ENCODE results near the gene TPPP3. TPM values are rescaled to one million over a fixed set of nuclear protein-coding genes. Genes with fewer than 3 reads are reported as not detected.

Gene TPPP3
- total and polyA plus RNA-seq, 2 donors (not counting 1 experiment from before 2014, with no cell fraction given), result 0.31 TPM; not detected in 1

DNA sequence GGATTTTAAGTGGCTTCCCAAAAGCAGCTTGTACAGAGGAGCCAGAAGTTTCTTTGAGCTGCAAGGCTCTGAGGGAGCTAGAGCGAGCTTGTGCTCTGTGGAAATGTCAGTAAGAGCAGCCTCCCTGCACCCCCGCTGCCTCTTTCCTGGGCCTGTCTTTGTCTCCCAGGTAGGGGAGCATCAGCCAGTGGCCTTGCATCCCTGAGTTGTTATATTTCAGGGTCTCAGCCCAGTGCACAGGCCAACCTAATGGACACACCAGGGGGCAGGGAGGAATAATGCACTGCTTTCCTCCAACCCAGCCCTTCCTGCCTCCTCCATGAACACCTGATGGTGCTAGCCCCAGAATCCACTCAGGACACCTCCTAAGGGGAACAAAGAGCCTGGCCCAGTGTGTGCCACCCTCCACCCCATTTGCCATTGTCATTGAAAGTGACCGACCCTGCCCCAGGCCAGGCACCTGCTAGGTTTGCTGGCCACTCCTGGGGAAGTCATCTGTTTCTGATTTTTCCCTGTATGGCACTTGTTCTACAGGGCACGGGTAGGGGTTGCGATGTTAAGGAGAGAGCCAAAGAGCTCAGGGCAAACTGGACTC lies 6.3 kb downstream of the TPPP3 start:
- peaks cover 13% of the 10 kb centered on the region for H3K4me1 Mint-ChIP-seq
- Histone ChIP-seq H3K27ac (ENCODE audit: low read length in 2 of 2) (no peak overlapping the region), H3K9me3 (ENCODE audit: control extremely low read depth in 1 of 3, control insufficient read depth in 2 of 3, insufficient read depth in 1 of 3, low read length in 2 of 3) (no peaks in the 10 kb centered on the region), H2AFZ (ENCODE audit: insufficient read depth, low read depth, low read length, poor library complexity, severe bottlenecking) (no peak overlapping the region), H3K9ac (ENCODE audit: low read length) (no peak overlapping the region), H3K4me3 (ENCODE audit: control extremely low read depth in 1 of 5, extremely low read depth in 1 of 5, insufficient read depth in 1 of 5, low read depth in 2 of 5, low read length in 4 of 5) (no peak overlapping the region), H4K20me1 (ENCODE audit: control insufficient read depth, insufficient read depth, low read length, poor library complexity, severe bottlenecking) (no peaks in the 10 kb centered on the region), H3K79me2 (ENCODE audit: control insufficient read depth, insufficient read depth, low read length) (no peaks in the 10 kb centered on the region), H3K36me3 (replicated peaks in 1 of 2; ENCODE audit: control extremely low read depth in 1 of 2, control insufficient read depth in 1 of 2, extremely low read depth in 1 of 2, insufficient read depth in 2 of 2, low read length in 1 of 2) (no peaks in the 10 kb centered on the region), H3K4me1 (ENCODE audit: control insufficient read depth in 2 of 2, insufficient read depth in 2 of 2, low read length in 2 of 2) (peaks cover 7 to 12% of the 10 kb centered on the region in 2 donors), H3K4me2 (replicated peaks; ENCODE audit: low read depth, low read length, poor library complexity, severe bottlenecking) (no peak overlapping the region), H3K27me3 (replicated peaks in 1 of 4; ENCODE audit: control extremely low read depth in 1 of 4, control insufficient read depth in 3 of 4, insufficient read depth in 4 of 4, low read length in 3 of 4) (no peaks in the 10 kb centered on the region)
- no peak overlapping the region for H3K4me3 Mint-ChIP-seq
- peaks cover 12% of the 10 kb centered on the region for H3K27me3 Mint-ChIP-seq
- POLR2A ChIA-PET, result interaction anchor here (0.5 kb wide), 1 partner anchor 233 kb away, joined by 3 read pairs; no protein-coding TSS in a partner anchor
- DNase-seq, result no peak
- ATAC-seq (ENCODE audit: low read depth), result no peak
- H3K27ac Mint-ChIP-seq, result no peak overlapping the region
- CTCF ChIA-PET, result interaction anchor here (1.0 to 1.5 kb wide), 3 partner anchors 10 to 79 kb away, joined by 3 to 4 read pairs (median 3); no protein-coding TSS in a partner anchor
- WGBS (ENCODE audit: insufficient coverage), result 98% methylated on average over 5 of the region's 5 CpGs
- TF ChIP-seq, protein P1, sequence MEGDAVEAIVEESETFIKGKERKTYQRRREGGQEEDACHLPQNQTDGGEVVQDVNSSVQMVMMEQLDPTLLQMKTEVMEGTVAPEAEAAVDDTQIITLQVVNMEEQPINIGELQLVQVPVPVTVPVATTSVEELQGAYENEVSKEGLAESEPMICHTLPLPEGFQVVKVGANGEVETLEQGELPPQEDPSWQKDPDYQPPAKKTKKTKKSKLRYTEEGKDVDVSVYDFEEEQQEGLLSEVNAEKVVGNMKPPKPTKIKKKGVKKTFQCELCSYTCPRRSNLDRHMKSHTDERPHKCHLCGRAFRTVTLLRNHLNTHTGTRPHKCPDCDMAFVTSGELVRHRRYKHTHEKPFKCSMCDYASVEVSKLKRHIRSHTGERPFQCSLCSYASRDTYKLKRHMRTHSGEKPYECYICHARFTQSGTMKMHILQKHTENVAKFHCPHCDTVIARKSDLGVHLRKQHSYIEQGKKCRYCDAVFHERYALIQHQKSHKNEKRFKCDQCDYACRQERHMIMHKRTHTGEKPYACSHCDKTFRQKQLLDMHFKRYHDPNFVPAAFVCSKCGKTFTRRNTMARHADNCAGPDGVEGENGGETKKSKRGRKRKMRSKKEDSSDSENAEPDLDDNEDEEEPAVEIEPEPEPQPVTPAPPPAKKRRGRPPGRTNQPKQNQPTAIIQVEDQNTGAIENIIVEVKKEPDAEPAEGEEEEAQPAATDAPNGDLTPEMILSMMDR (IDR thresholded peaks at IDR 0.05), result no peak
- no peak for TF ChIP-seq EZH2 (IDR thresholded peaks at IDR 0.05; ENCODE audit: borderline replicate concordance, insufficient read depth, low read depth, low read length, poor library complexity, severe bottlenecking)
- intact Hi-C loops (cut with micrococcal nuclease), result no loop called here
- no peaks in the 10 kb centered on the region for H3K9me3 Mint-ChIP-seq (ENCODE audit: insufficient read depth)

GRCh38 chr16:67384778-67385510 lies 8.4 kb downstream of the TPPP3 start:
- Mint-ChIP-seq H3K4me1 (peaks cover 4% of the 10 kb centered on the region), H3K4me3 (no peak overlapping the region), H3K27me3 (peaks cover 8% of the 10 kb centered on the region), H3K9me3 (ENCODE audit: insufficient read depth) (no peaks in the 10 kb centered on the region), H3K27ac (no peak overlapping the region)
- no peak for DNase-seq
- 92% methylated on average over 6 of the region's 8 CpGs for WGBS (ENCODE audit: insufficient coverage)
- Histone ChIP-seq H3K79me2 (ENCODE audit: control insufficient read depth, insufficient read depth, low read length) (no peaks in the 10 kb centered on the region), H3K4me2 (replicated peaks; ENCODE audit: low read depth, low read length, poor library complexity, severe bottlenecking) (no peak overlapping the region), H2AFZ (ENCODE audit: insufficient read depth, low read depth, low read length, poor library complexity, severe bottlenecking) (no peak overlapping the region), H3K4me1 (ENCODE audit: control insufficient read depth in 2 of 2, insufficient read depth in 2 of 2, low read length in 2 of 2) (no peaks in the 10 kb centered on the region), H4K20me1 (ENCODE audit: control insufficient read depth, insufficient read depth, low read length, poor library complexity, severe bottlenecking) (no peaks in the 10 kb centered on the region), H3K9me3 (ENCODE audit: control extremely low read depth in 1 of 3, control insufficient read depth in 2 of 3, insufficient read depth in 1 of 3, low read length in 2 of 3) (no peaks in the 10 kb centered on the region), H3K27me3 (replicated peaks in 1 of 4; ENCODE audit: control extremely low read depth in 1 of 4, control insufficient read depth in 3 of 4, insufficient read depth in 4 of 4, low read length in 3 of 4) (no peaks in the 10 kb centered on the region), H3K9ac (ENCODE audit: low read length) (no peak overlapping the region), H3K4me3 (ENCODE audit: control extremely low read depth in 1 of 5, extremely low read depth in 1 of 5, insufficient read depth in 1 of 5, low read depth in 2 of 5, low read length in 4 of 5) (no peak overlapping the region), H3K36me3 (replicated peaks in 1 of 2; ENCODE audit: control extremely low read depth in 1 of 2, control insufficient read depth in 1 of 2, extremely low read depth in 1 of 2, insufficient read depth in 2 of 2, low read length in 1 of 2) (no peaks in the 10 kb centered on the region), H3K27ac (ENCODE audit: low read length in 2 of 2) (no peak overlapping the region)
- ATAC-seq (ENCODE audit: low read depth), result no peak
- CTCF ChIA-PET, result interaction anchor here (1.1 kb wide), 1 partner anchor 109 kb away, joined by 3 read pairs; no protein-coding TSS in a partner anchor
- POLR2A ChIA-PET, result no interaction called here
- intact Hi-C loops (cut with micrococcal nuclease), result no loop called here
- TF ChIP-seq, protein P1 (IDR thresholded peaks at IDR 0.05), result no peak
- no peak for TF ChIP-seq EZH2 (IDR thresholded peaks at IDR 0.05; ENCODE audit: borderline replicate concordance, insufficient read depth, low read depth, low read length, poor library complexity, severe bottlenecking)

Data from B cell (primary cell).